Uterus (tissue), 2 donors: ENCODE measurements around the gene GART.

Experiments
- CTCF ChIP-seq, 4 experiments: fragments of 200-600 bp in 2 of 4; fragments of 450-650 bp in 2 of 4; sonication (generic) in 2 of 4; IDR thresholded peaks; one replicate each; pipeline ENCODE4 v1.5.1; 2016 to 2019; ENCODE audit warnings: antibody characterized with exemption in 4 of 4, mild to moderate bottlenecking in 2 of 4, moderate library complexity in 1 of 4
- POLR2A ChIP-seq, 2 donors: fragments of 450-650 bp; IDR thresholded peaks; one replicate each; pipeline ENCODE4 v1.6.1; 2016; ENCODE audit warnings: antibody characterized with exemption in 2 of 2, mild to moderate bottlenecking in 1 of 2, moderate library complexity in 1 of 2

DNA sequence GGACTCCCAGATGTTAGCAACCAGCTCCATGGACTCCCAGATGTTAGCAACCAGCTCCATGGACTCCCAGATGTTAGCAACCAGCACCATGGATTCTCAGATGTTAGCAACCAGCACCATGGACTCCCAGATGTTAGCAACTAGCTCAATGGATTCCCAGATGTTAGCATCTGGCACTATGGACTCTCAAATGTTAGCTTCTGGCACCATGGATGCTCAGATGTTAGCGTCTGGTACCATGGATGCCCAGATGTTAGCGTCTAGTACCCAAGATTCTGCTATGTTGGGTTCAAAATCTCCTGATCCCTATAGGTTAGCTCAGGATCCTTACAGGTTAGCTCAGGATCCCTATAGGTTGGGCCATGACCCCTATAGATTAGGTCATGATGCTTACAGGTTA is 9.7 kb upstream of the GART start:
- TF ChIP-seq CTCF (IDR thresholded peaks at IDR 0.05) (no peak), POLR2A (IDR thresholded peaks at IDR 0.05) (no peak)
